Upper lobe of left lung (tissue), 6 donors: ENCODE data around the gene AMHR2. TPM values are rescaled to one million over a fixed set of nuclear protein-coding genes. Genes with fewer than 3 reads are reported as not detected.

ENCODE experiments used
- ATAC-seq, 2 donors: fragments of 200-7000 bp; cut with Tn5 transposase; one replicate each; pipeline ENCODE4 v1.9.1; 2022; ENCODE audit warnings: mild to moderate bottlenecking in 2 of 2, moderate library complexity in 2 of 2; ENCODE audit not compliant: low FRiP score in 2 of 2
- DNase-seq, 2 donors: peaks; one replicate each; pipeline ENCODE4 v3.0.0-alpha.2; 2019 to 2020
- H3K27ac ChIP-seq, 4 donors: fragments of 200-600 bp; sonication (generic); one replicate each; pipeline ENCODE4 v1.5.1; 2016 to 2019
- H3K27me3 ChIP-seq, 4 donors: fragments of 200-600 bp; sonication (generic); one replicate each; pipeline ENCODE4 v1.5.1; 2017 to 2019
- H3K36me3 ChIP-seq, 4 donors: fragments of 200-600 bp; sonication (generic); one replicate each; pipeline ENCODE4 v1.5.1; 2016 to 2019
- H3K4me1 ChIP-seq, 4 donors: fragments of 200-600 bp; sonication (generic); one replicate each; pipeline ENCODE4 v1.5.1; 2018 to 2019
- H3K4me3 ChIP-seq, 4 donors: fragments of 200-600 bp; sonication (generic); one replicate each; pipeline ENCODE4 v1.5.1; 2017 to 2019; ENCODE audit warnings: mild to moderate bottlenecking in 2 of 4, moderate library complexity in 1 of 4
- H3K9me3 ChIP-seq, 4 donors: fragments of 200-600 bp; sonication (generic); one replicate each; pipeline ENCODE4 v1.5.1; 2018 to 2019
- CTCF ChIP-seq, 6 experiments: fragments of 450-650 bp in 4 of 6; fragments of 200-600 bp in 2 of 6; sonication (generic) in 2 of 6; IDR thresholded peaks; one replicate each; pipeline ENCODE4 v1.5.1; 2016 to 2019; ENCODE audit warnings: antibody characterized with exemption in 6 of 6
- EP300 ChIP-seq, 4 donors: sonication (generic); formaldehyde crosslinking; IDR thresholded peaks; one replicate each; pipeline ENCODE4 v1.5.1; 2017; ENCODE audit warnings: antibody characterized with exemption in 4 of 4, control low read depth in 2 of 4
- POLR2A ChIP-seq, 4 donors: fragments of 450-650 bp; IDR thresholded peaks; one replicate each; pipeline ENCODE4 v1.5.1; 2016 to 2017; ENCODE audit warnings: antibody characterized with exemption in 4 of 4, mild to moderate bottlenecking in 2 of 4
- POLR2AphosphoS5 ChIP-seq, 2 donors: sonication (generic); formaldehyde crosslinking; IDR thresholded peaks; one replicate each; pipeline ENCODE4 v1.5.1; 2017; ENCODE audit warnings: antibody characterized with exemption in 2 of 2
- WGBS, 2 donors: methylation state at CpG; one replicate each; pipeline ENCODE4 v1.1.5; 2017 to 2018; 5-methylcytosine and 5-hydroxymethylcytosine counted together
- total RNA-seq, 6 donors: library from RNA; depleted of rRNA in 4 of 6; stranded (reverse); fragments of >200 nt in 4 of 6; gene quantifications; one replicate each; pipeline versions ENCODE4 v1.1.0 to v1.2.1, GENCODE V29; 2016 to 2021
- donor health status: DM: no; HTN: no; CAD: no; lungs with moderate emphysema.
- donor health status: DM: no; HTN: yes; CAD: no; lungs with severe emphysema.

Gene AMHR2
- total RNA-seq, 6 donors from 2014 or later, result 0.24 to 1.0 (median 0.41) TPM; not detected in 2

- WGBS, 2 donors, result 0 to 1% methylated on average over 24 to 29 of the region's 29 CpGs
Measured at GRCh38 chr12:53379389-53380103, 44.1 kb upstream of the AMHR2 start.

DNA sequence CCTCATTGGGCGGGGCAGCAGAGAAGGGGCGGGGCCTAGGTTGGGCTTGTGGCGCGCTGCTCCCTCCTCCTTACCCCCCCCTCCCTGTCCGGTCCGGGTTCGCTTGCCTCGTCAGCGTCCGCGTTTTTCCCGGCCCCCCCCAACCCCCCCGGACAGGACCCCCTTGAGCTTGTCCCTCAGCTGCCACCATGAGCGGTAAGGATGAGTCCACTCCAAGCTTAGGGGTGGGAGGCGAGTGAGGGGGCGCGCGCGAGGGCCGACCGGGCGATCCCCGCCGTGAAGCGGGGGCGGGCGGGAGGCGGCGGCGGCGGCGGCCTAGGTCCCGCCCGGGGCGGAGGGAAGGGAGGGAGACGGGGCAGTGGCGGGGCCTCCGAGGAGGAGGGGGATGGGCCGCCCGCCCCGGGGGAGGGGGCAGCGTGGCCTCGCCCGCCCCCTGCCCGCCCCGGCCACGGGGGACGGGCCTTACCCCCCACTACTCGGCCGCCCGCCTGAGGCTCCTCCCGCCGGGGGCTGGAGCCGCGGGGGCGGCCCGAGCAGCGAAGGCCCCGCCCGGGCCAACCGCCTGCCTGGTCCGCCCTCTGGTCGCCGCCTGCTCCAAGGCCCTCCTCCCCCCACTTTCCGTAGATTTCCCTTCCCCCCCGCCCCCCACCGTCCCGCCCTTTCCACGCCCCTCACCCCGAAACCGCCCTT, 43.4 kb upstream of the AMHR2 start, which contains the start of gene SP1:
Gene SP1, plus strand, starts transcription at position 73 of the 690 bp plus-strand sequence. Its CDS starts 116 bp downstream, at position 189.
- peak within 1 kb of the TSS; percentile 49 to 71 (median 64) for H3K4me3 ChIP-seq
- H3K4me1 ChIP-seq, result peaks cover 49 to 55% (median 51%) of the 10 kb centered on the region in 4 donors
- H3K27ac ChIP-seq, result peak within 1 kb of the TSS; percentile 98 to 100 (median 99)
- DNase-seq, result peak; percentile 95 to 97
- WGBS, 2 donors, result 0 to 1% methylated on average over 21 to 33 of the region's 71 CpGs
- TF ChIP-seq POLR2AphosphoS5 (IDR thresholded peaks at IDR 0.05) (peak; percentile 7 to 46), POLR2A (IDR thresholded peaks at IDR 0.05) (peak in 1 of 4 donors; percentile 62), EP300 (IDR thresholded peaks at IDR 0.05) (no peak), CTCF (IDR thresholded peaks at IDR 0.05) (peak in 2 of 6 experiments; percentile 3 to 10)
- no peaks in the 10 kb centered on the region for H3K27me3 ChIP-seq
- ATAC-seq, result peak; percentile 86 to 88
- H3K36me3 ChIP-seq, result peaks cover 22 to 35% (median 29%) of the 10 kb centered on the region in 4 donors
- no peaks in the 10 kb centered on the region for H3K9me3 ChIP-seq

More at GRCh38 chr12:53379389-53380103, 44.1 kb upstream of the AMHR2 start:
- no peaks in the 10 kb centered on the region for H3K27me3 ChIP-seq
- ATAC-seq (peak; percentile 93 to 97), DNase-seq (peak in 1 of 2 donors; percentile 100)
- TF ChIP-seq EP300 (IDR thresholded peaks at IDR 0.05), result no peak
- peak in 1 of 6 experiments; percentile 10 for TF ChIP-seq CTCF (IDR thresholded peaks at IDR 0.05)
- TF ChIP-seq POLR2AphosphoS5 (IDR thresholded peaks at IDR 0.05), result peak; percentile 96 to 99
- peak in 3 of 4 donors; percentile 91 to 96 (median 92) for TF ChIP-seq POLR2A (IDR thresholded peaks at IDR 0.05)
- H3K9me3 ChIP-seq, result no peaks in the 10 kb centered on the region
- peak overlapping the region; percentile 49 to 71 (median 64) for H3K4me3 ChIP-seq
- peak overlapping the region; percentile 98 to 100 (median 99) for H3K27ac ChIP-seq
- peaks cover 42 to 48% (median 44%) of the 10 kb centered on the region in 4 donors for H3K4me1 ChIP-seq
- peaks cover 19 to 28% (median 25%) of the 10 kb centered on the region in 4 donors for H3K36me3 ChIP-seq

DNA sequence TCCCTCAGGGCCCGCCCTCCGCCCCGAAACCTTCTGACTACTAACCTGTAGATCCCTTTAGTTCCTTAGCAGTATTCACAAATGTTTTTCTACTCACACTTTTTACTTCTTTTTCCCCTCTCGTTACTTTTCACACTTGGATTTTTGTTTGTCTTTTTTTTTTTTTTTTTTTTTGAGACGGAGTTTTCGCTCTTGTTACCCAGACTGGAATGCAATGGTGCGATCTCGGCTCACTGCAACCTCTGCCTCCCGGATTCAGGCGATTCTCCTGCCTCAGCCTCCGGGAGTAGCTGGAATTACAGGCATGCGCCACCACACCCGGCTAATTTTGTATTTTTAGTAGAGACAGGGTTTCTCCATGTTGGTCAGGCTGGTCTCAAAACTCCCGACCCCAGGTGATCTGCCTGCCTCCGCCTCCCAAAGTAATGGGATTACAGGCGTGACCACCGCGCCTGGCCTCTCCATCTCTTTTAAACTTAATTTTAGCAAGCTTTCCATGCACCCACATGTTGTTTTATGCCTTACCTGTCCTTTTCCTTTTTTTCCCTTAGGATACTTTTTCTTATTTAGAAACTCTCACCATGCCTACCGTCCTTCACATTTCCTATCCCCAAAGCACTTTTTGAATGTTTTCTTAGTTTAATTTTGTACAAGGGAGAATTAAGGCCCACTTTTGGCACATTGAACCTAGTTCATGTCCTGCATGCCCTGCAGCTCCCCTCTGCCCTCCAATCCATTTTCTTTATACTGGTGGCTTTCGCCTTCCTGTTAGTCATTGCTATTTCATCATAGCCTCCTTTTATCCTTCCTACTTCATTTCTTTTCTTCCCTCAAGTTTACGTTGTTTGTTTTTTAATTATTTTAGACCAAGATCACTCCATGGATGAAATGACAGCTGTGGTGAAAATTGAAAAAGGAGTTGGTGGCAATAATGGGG, 42.6 kb upstream of the AMHR2 start:
- Histone ChIP-seq H3K9me3 (no peaks in the 10 kb centered on the region), H3K27me3 (no peaks in the 10 kb centered on the region), H3K36me3 (peaks cover 22 to 43% (median 31%) of the 10 kb centered on the region in 4 donors), H3K27ac (peak overlapping the region; percentile 98 to 100 (median 99)), H3K4me3 (peak overlapping the region; percentile 24 to 71 (median 64)), H3K4me1 (peaks cover 57 to 63% (median 59%) of the 10 kb centered on the region in 4 donors)
- ATAC-seq, result no peak
- DNase-seq, result no peak
- TF ChIP-seq POLR2A (IDR thresholded peaks at IDR 0.05), result peak in 1 of 4 donors; percentile 11
- TF ChIP-seq CTCF (IDR thresholded peaks at IDR 0.05), result peak in 1 of 6 experiments; percentile 6
- no peak for TF ChIP-seq EP300 (IDR thresholded peaks at IDR 0.05)
- WGBS, 2 donors, result 10 to 12% methylated on average over 21 of the region's 21 CpGs
